NCI-H1930 (cell line): Measurements from ENCODE around the gene AOPEP.

ENCODE experiments used
- DNase-seq, 2 experiments: peaks; one replicate each; lab custom pipeline; 2025; lab: John Stamatoyannopoulos, UW

The AOPEP gene

GRCh38 chr9:95037789-95038521, 311.5 kb downstream of the AOPEP start:
- no peak for DNase-seq

DNA sequence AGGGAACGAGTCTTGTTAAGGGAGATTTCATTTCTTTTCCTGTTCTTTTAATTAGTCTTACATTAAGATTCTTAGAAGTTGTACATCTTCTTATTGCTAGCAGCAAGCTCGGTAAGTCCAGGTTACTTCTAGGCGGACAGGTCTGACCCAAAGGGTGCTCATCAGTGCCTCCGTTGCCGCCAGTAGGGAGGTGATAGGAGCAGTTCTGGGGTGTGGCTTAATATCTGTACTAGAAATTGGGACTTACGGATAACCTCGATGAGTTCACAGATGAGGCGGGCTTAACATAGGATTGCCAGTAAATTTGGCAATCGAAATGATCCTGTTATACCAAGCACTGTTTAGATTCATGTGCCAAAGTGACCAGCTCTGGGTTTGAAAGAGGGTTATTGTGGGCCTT, 312.2 kb downstream of the AOPEP start:
- no peak for DNase-seq

GRCh38 chr9:95040106-95040505, 313.6 kb downstream of the AOPEP start:
- no peak for DNase-seq

- no peak for DNase-seq
These were observed 317.3 kb downstream of the AOPEP start for GRCh38 chr9:95043826-95044225.

- DNase-seq = no peak
These were observed 318.4 kb downstream of the AOPEP start for GRCh38 chr9:95044731-95045508.

- DNase-seq = no peak
These were observed 319.3 kb downstream of the AOPEP start for GRCh38 chr9:95045751-95046150.

GRCh38 chr9:95047452-95048224, 321.1 kb downstream of the AOPEP start:
- DNase-seq = no peak

DNA sequence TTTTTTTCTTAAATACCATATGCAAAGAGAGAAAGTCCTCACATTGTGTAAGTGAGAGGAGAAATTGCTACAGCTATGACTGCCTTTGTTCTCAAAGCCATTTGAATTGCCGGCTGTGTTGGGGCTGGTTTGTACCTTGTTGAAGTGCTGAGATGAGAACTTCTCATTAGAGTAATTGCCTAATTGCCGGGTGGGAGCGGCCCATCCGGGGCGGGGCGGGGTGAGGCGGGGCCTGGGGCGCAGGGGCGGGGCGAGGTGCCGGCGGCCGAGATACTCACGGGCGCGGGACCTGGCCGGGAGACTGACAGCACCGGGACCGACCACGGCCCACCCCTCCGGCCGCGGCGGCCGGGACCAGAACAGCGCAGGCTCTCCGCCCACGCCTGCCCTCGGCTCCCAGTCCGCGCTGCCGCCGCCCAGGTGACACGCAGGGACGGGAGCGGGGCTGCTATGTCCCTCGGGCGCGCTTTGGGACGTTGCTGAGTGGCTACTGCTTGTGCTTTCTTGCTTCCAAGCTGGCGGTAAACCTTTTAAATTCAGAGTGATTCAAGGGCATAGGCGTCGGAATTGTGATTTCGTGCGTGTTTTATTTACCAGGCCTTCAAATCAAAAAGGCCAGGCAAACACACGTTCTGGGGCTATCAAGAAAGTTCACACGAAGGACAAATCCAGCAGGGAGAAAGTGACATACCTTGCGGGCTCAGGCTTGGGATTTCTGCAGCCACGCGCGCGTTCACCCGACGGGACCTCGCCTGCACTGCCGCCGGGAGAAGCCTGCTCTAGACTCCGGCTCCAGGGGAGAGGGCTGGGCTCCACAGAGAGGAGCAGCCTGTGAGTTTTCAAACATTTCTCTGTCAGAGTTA, 322.0 kb downstream of the AOPEP start:
- no peak for DNase-seq

DNA sequence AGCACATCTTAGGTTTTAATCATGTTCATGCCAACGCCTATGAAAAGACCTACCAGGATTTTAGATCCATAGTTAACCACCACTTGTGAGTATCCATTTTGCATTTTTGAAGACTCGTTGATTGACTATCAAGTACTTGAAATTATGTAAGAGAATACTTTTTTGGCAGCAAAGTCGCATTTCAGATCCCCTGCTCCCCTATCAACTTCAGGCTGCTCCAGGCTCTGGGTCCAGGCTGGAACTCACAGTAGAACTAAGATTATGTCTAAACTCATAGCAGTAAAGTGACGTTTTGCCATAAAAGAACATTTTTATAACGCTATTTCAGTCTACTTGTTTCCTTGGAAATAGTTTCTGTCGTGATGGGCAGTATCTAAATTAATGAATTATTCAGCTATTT, 323.3 kb downstream of the AOPEP start:
- no peak for DNase-seq

DNA sequence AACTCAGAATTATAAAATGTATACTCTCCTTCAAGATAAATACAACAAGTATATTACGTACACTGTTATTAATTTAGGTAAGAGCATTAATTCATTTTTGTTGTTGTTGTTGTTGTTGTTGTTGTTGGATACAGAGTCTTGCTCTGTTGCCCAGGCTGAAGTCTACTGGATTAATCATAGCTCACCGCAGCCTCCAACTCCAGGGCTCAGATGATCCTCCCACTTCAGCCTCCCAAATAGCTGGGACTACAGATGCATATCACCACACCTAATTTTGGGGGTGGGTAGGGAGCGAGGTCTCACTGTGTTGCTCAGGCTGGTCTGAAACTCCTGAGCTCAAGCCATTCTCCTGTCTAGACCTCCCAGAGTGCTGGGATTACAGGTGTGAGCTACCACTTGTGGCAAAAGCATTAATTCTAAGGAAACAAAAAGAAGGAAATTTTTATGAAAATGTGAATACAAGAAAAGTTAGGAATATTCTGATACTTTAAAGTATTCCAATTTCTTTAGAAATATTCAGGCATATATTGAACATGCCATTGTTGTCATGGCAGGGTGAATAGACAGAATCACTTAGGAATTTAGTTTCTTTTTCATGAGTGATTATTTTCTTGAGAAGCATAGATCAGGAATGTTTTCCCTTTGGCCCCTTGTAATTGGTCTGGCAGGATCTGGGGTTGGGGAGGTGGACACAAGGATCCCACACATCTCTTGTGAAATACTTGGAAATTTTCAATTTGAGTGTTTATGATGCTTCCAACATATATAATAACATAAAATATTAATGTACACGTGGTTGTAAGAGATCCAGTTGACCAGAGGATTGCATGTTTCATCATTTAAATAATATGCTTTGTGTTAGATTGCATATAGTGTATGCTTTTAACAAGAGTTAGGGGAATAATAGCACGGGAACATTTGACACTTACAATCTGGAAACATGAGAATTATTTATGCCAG, 327.4 kb downstream of the AOPEP start:
- no peak for DNase-seq

DNA sequence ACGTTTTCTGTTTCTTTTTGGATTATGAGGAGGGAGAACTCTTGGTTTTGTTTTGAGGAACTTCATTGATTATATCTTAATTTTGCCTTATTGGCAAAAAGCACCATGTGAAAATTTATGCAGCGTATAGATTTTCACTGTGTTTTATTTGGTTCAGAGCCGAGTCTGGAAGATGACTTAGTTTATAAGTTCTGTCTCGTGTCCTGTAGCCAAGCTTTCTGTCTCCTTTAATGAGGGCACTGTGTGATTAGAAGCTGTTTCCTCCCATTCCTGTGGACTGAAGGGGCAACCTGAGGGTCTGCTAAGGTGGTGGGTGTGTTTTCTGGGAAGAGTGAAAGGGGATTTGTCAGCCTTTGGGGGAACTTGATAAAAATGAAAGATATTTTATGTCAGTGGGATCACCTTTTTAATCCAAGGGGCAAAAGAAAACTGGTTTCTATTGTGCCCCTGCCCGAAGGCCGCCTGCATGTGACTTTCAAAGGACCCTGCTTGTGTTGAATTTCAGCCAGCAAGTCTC, 328.9 kb downstream of the AOPEP start:
- no peak for DNase-seq

DNA sequence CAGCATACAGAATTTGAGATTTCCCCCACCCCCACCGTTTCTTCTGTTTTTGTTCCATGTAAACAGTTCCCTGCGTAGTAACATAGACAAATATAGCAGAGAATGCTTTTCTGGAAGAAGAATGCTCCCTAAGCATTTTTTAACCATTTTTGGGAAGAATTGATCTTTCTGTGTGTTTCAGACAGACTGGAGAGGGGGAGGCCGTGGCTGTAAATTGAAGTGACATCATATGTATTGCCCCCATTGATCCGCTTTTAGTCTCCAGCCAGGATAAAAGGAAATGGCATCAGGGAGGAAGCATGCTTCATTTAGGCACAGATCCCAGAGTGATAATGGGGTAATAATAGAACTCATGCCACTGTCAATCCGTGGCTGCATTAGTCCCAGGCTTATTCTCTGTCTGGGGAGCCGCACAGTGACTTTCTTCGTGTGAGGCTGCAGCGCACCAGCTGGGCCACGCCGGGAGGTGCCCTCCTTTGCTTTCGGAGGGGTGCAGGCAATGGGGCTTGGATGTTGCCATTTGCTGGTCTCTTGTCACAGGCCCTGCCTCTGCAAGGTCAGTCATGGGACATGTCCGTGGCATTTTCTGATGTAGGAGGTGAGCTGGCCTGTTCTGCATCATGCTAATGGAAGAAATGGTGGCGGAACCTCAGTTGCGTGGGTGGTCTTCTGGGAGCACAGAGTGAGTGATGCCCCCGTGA, 329.5 kb downstream of the AOPEP start:
- DNase-seq = no peak

- no peak for DNase-seq
These were observed 330.6 kb downstream of the AOPEP start for GRCh38 chr9:95057101-95057500.

DNA sequence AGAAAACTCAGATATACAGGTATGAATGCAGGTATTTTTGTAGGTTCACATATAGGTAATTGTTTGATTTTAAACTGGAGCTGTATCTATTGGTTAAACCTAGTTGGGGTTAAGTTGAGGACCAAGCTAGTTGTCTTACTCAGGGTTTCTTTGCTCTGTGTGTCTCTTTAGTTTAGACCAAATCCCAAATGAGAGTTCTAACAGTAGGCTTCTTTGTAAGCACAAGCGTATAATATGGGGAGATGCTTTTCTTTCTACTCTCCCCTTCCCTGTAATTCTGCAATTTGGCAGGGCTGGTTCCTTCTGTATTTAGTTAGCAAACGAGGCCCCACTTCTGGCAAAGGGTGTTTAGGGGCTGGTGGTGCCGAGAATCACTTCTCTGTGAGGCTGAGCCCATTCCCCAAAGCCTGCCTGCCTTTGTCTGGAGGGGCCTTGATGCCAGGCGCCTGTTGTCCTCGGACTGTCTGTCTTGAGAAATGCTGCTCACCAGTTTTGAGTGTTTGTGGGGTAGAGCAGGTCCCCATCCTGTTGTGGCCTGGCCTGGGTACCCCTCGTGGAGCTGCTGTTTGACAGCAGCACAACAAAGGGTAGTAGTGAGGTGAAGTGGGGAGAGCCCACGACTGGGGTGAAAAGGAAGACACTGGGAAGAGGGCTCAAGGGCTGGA, 331.8 kb downstream of the AOPEP start:
- no peak for DNase-seq

DNA sequence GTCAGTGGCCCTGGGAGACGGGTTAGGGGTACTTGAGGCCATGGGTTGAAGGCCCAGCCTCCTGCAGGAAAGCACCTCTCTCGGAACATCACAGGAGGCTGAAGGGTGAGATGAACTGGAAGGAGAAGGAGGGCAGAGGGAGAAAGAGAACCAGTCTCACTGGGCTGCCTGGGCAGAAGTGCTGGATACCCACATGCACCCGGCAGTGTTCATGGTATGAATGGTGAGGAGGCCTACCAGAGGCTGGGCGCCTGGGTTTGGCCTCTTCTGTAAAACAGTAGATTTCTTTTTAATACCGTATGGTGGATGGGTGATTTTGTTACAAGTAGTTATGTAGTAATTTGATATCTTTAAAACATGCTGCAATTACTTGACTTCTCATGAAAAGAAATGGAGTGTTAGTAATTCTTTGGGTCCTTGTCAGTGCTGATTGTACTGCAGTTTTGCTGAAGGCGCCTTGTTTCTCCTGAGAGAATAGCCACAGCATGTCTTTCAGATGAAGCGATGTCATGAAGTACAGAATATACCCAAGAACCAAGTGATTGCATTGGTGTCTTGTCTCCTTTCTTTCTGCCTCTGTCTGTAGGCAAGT, 332.4 kb downstream of the AOPEP start:
- no peak for DNase-seq

GRCh38 chr9:95060234-95060633, 333.7 kb downstream of the AOPEP start:
- no peak for DNase-seq

DNA sequence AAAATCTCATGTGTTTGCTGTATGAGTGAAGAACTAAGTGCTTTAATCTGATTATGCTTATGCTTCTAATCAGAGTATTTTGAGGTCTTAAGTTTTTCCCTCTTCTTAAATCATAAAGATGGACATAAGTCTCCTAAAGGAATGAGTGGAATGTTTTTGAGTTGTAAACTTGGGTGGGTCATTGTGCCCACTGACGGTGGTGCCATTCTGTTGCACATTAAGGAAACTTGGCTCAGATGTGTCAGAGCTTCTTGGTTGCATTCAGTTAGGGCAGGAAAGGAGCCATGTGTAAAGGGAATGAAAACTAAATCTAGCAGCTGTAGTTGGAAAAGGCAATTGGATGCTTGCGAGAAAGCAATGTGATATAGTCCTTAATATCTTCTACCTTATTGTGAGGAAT, 334.4 kb downstream of the AOPEP start:
- DNase-seq = no peak

DNA sequence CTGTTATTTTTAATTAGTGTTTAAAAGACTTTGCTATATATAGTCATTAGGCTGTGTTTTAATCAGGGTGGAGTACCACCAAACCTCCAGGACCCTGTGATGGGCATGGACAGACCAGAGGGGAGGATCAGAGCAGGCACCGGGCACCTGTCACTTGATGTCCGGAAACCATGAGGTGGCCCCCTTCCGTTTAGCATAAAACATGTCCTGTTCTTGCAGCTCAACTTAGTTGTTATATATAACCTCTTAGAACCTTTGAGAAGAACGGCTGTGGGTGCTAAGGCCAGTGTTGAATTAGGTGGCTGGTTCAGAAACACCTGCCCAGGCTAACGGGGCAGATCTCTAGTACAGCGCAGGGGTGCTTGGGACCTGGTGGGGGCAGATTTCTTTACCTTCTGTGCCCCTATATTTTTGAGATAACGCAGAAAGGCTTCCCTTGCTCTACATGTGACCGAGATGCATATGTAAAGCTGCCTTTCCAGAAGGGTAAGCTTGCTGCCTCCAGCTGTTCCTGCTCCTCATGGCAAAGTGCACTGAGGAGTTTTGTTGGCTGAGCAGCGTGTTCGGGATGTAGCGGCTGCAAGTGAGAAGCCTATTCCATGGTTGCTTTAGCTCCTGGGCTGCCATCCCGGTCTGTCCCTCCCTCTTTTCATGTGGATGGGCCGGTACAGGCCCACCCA, 335.6 kb downstream of the AOPEP start:
- DNase-seq = no peak
